HEK293 (cell line): ENCODE measurements around the gene BCAT1.

Experiments used
- CTCF ChIA-PET: fragments of 350-600 bp; formaldehyde crosslinking; extraction: SDS; loops from one replicate; lab custom pipeline; 2021; ENCODE audit warnings: antibody characterized with exemption; lab: Yijun Ruan, JAX
- POLR2A ChIA-PET: fragments of 300-600 bp; formaldehyde crosslinking; extraction: SDS; loops from one replicate; lab custom pipeline; 2020; ENCODE audit warnings: antibody characterized with exemption, inconsistent platforms; lab: Yijun Ruan, JAX
- H3K27ac ChIP-seq: fragments of 200-500 bp; sonication (Bioruptor generic); 2 replicates; pipeline ENCODE4 v1.5.1; 2014; ENCODE audit warnings: low read depth, low read length, control low read depth, inconsistent platforms; ENCODE audit errors: extremely low read depth
- H3K36me3 ChIP-seq, 2 experiments: fragments of 200-500 bp in 1 of 2; sonication (Bioruptor generic) in 1 of 2; 1 replicate in 1 of 2; 2 replicates in 1 of 2; pipeline ENCODE4 v1.5.1; 2014 to 2017; ENCODE audit warnings: inconsistent platforms in 2 of 2, low read length in 2 of 2; ENCODE audit not compliant: control insufficient read depth in 2 of 2, insufficient read depth in 1 of 2
- H3K4me1 ChIP-seq: fragments of 200-500 bp; sonication (Bioruptor generic); 2 replicates; pipeline ENCODE4 v1.5.1; 2014; ENCODE audit warnings: mild to moderate bottlenecking, low read length, inconsistent platforms; ENCODE audit not compliant: control insufficient read depth, insufficient read depth
- H3K4me3 ChIP-seq: 2 replicates; pipeline ENCODE4 v1.5.1; 2011; ENCODE audit warnings: low read depth, mild to moderate bottlenecking, control low read depth, low read length, moderate library complexity
- H3K9me3 ChIP-seq: fragments of 200-500 bp; sonication (Bioruptor generic); 2 replicates; pipeline ENCODE4 v1.5.1; 2014; ENCODE audit warnings: low read depth, low read length, inconsistent platforms; ENCODE audit not compliant: control insufficient read depth, insufficient read depth
- HIC1 ChIP-seq: fragments of 450-650 bp; formaldehyde crosslinking; IDR thresholded peaks from 2 replicates; pipeline ENCODE4 v1.5.1; 2016; ENCODE audit warnings: missing biosample characterization, missing genetic modification characterization
- MEIS1 ChIP-seq: sonication (generic); formaldehyde crosslinking; IDR thresholded peaks from 2 replicates; pipeline ENCODE4 v1.8.1; 2022; ENCODE audit warnings: missing genetic modification reagents, mild to moderate bottlenecking, borderline replicate concordance
- SALL2 ChIP-seq: fragments of 450-650 bp; formaldehyde crosslinking; IDR thresholded peaks from 2 replicates; pipeline ENCODE4 v1.5.0; 2017; ENCODE audit warnings: missing biosample characterization, mild to moderate bottlenecking, missing genetic modification characterization, borderline replicate concordance
- SCRT2 ChIP-seq: fragments of 450-650 bp; formaldehyde crosslinking; IDR thresholded peaks from 2 replicates; pipeline ENCODE4 v1.5.1; 2016; ENCODE audit warnings: missing biosample characterization, missing genetic modification characterization
- ZBTB11 ChIP-seq: fragments of 450-650 bp; formaldehyde crosslinking; conservative IDR thresholded peaks from 2 replicates; pipeline ENCODE4 v1.5.1; 2016; ENCODE audit warnings: low read depth, missing biosample characterization, missing genetic modification characterization
- ZBTB17 ChIP-seq: fragments of 450-650 bp; formaldehyde crosslinking; IDR thresholded peaks from 2 replicates; pipeline ENCODE4 v1.5.1; 2016; ENCODE audit warnings: missing biosample characterization, missing genetic modification characterization
- ZNF169 ChIP-seq: fragments of 450-650 bp; formaldehyde crosslinking; IDR thresholded peaks from 2 replicates; pipeline ENCODE4 v1.5.1; 2016; ENCODE audit warnings: missing biosample characterization, missing genetic modification characterization
- ZNF2 ChIP-seq: fragments of 450-650 bp; formaldehyde crosslinking; IDR thresholded peaks from 2 replicates; pipeline ENCODE4 v1.5.1; 2016; ENCODE audit warnings: missing biosample characterization, missing genetic modification characterization
- ZNF366 ChIP-seq: fragments of 450-650 bp; formaldehyde crosslinking; conservative IDR thresholded peaks from 2 replicates; pipeline ENCODE4 v1.5.1; 2016; ENCODE audit warnings: missing biosample characterization, missing genetic modification characterization
- ZNF473 ChIP-seq: fragments of 450-650 bp; formaldehyde crosslinking; IDR thresholded peaks from 2 replicates; pipeline ENCODE4 v1.5.1; 2017; ENCODE audit warnings: missing biosample characterization, missing genetic modification characterization
- ZNF48 ChIP-seq: fragments of 450-650 bp; formaldehyde crosslinking; IDR thresholded peaks from 2 replicates; pipeline ENCODE4 v1.5.1; 2016; ENCODE audit warnings: missing biosample characterization, missing genetic modification characterization
- ZNF544 ChIP-seq: fragments of 450-650 bp; formaldehyde crosslinking; IDR thresholded peaks from 2 replicates; pipeline ENCODE4 v1.5.0; 2017; ENCODE audit warnings: missing biosample characterization, missing genetic modification characterization
- ZNF600 ChIP-seq: fragments of 450-650 bp; formaldehyde crosslinking; IDR thresholded peaks from 2 replicates; pipeline ENCODE4 v1.5.1; 2016; ENCODE audit warnings: missing biosample characterization, missing genetic modification characterization
- ZNF658 ChIP-seq: fragments of 450-650 bp; formaldehyde crosslinking; IDR thresholded peaks from 2 replicates; pipeline ENCODE4; 2016; ENCODE audit warnings: missing biosample characterization, missing genetic modification characterization
- ZNF701 ChIP-seq: fragments of 450-650 bp; formaldehyde crosslinking; IDR thresholded peaks from 2 replicates; pipeline ENCODE4 v1.5.1; 2016; ENCODE audit warnings: missing biosample characterization, missing genetic modification characterization
- ZSCAN4 ChIP-seq: fragments of 450-650 bp; formaldehyde crosslinking; IDR thresholded peaks from 2 replicates; pipeline ENCODE4 v1.5.1; 2017; ENCODE audit warnings: missing biosample characterization, missing genetic modification characterization

BCAT1 gene

GRCh38 chr12:24835377-24835776 is 113.5 kb downstream of the BCAT1 start (continued):
- TF ChIP-seq ZBTB11 (tag by site-specific recombination) (peak; percentile 69; the same call in 1 of the 2 replicates), ZNF169 (tag by site-specific recombination) (no peak), ZNF600 (tag by site-specific recombination) (no peak)

- POLR2A ChIA-PET = no interaction called here
- no peaks in the 10 kb centered on the region for H3K9me3 ChIP-seq
These were observed 115.4 kb downstream of the BCAT1 start for GRCh38 chr12:24833513-24833912.

GRCh38 chr12:24823808-24824515 is 124.9 kb downstream of the BCAT1 start:
- no peak for TF ChIP-seq ZNF658 (tag by site-specific recombination)
- TF ChIP-seq ZNF366 (tag by site-specific recombination) = peak; percentile 51; the same call in 1 of the 2 replicates
- H3K4me1 ChIP-seq = no peaks in the 10 kb centered on the region
- no peaks in the 10 kb centered on the region for H3K36me3 ChIP-seq
- ChIA-PET CTCF (no interaction called here), POLR2A (no interaction called here)
- H3K27ac ChIP-seq = no peak overlapping the region
- H3K4me3 ChIP-seq = no peak overlapping the region
- no peaks in the 10 kb centered on the region for H3K9me3 ChIP-seq

More at GRCh38 chr12:24833513-24833912, 115.4 kb downstream of the BCAT1 start:
- Histone ChIP-seq H3K4me3 (no peak overlapping the region), H3K36me3 (no peaks in the 10 kb centered on the region), H3K4me1 (no peaks in the 10 kb centered on the region), H3K27ac (no peak overlapping the region)
- CTCF ChIA-PET = no interaction called here
- TF ChIP-seq ZSCAN4 (no peak), SCRT2 (no peak), ZNF701 (no peak), SALL2 (tag by site-specific recombination) (no peak), MEIS1 (CRISPR knock-in tag) (no peak), ZNF48 (tag by site-specific recombination) (no peak), ZNF473 (tag by site-specific recombination) (no peak), HIC1 (no peak), ZNF544 (no peak), ZNF2 (tag by site-specific recombination) (no peak), ZBTB17 (tag by site-specific recombination) (no peak)
